Trophoblast cell (in vitro differentiated cells and primary cell): ENCODE data around the gene GHRH.

Experiments used
- DNase-seq, 2 donors: peaks; one replicate each; pipeline ENCODE4 v3.0.0-alpha.2; 2016
- H2AFZ ChIP-seq: 2 replicates; pipeline ENCODE4 v1.6.1; 2013; ENCODE audit warnings: low read length, moderate library complexity, mild to moderate bottlenecking; ENCODE audit not compliant: insufficient read depth, poor library complexity
- H2AK5ac ChIP-seq: 2 replicates; pipeline ENCODE4 v1.6.1; 2013; ENCODE audit warnings: mild to moderate bottlenecking, low read length
- H2BK120ac ChIP-seq: 2 replicates; pipeline ENCODE4 v1.6.1; 2013; ENCODE audit warnings: low read length, mild to moderate bottlenecking, moderate library complexity; ENCODE audit not compliant: insufficient read depth, poor library complexity
- H2BK12ac ChIP-seq: 2 replicates; pipeline ENCODE4 v1.6.1; 2013; ENCODE audit warnings: mild to moderate bottlenecking, low read length, moderate library complexity
- H2BK5ac ChIP-seq: 2 replicates; pipeline ENCODE4 v1.6.1; 2013; ENCODE audit warnings: low read length, low read depth, moderate library complexity, mild to moderate bottlenecking; ENCODE audit not compliant: poor library complexity
- H3K14ac ChIP-seq: 2 replicates; pipeline ENCODE4 v1.6.1; 2013; ENCODE audit warnings: mild to moderate bottlenecking, low read length
- H3K18ac ChIP-seq: 2 replicates; pipeline ENCODE4 v1.6.1; 2013; ENCODE audit warnings: mild to moderate bottlenecking, low read length
- H3K23ac ChIP-seq: 2 replicates; pipeline ENCODE4 v1.6.1; 2013; ENCODE audit warnings: low read length
- H3K27ac ChIP-seq: 2 replicates; pipeline ENCODE4 v1.5.1; 2013; ENCODE audit warnings: low read depth, mild to moderate bottlenecking, inconsistent platforms, low read length, moderate library complexity
- H3K27me3 ChIP-seq: 2 replicates; pipeline ENCODE4 v1.6.1; 2013; ENCODE audit warnings: inconsistent platforms, mild to moderate bottlenecking, low read length, moderate library complexity; ENCODE audit not compliant: insufficient read depth
- H3K36me3 ChIP-seq, 2 experiments: 1 replicate in 1 of 2; 2 replicates in 1 of 2; pipeline ENCODE4 v1.6.1; 2013; ENCODE audit warnings: low read length in 2 of 2, mild to moderate bottlenecking in 2 of 2, moderate library complexity in 1 of 2; ENCODE audit not compliant: insufficient read depth in 2 of 2, control insufficient read depth in 1 of 2
- H3K4ac ChIP-seq: 2 replicates; pipeline ENCODE4 v1.6.1; 2013; ENCODE audit warnings: low read depth, mild to moderate bottlenecking, low read length, moderate library complexity
- H3K4me1 ChIP-seq, 2 experiments: 1 replicate in 1 of 2; 2 replicates in 1 of 2; pipeline ENCODE4 v1.6.1; 2013; ENCODE audit warnings: low read length in 2 of 2, mild to moderate bottlenecking in 2 of 2, moderate library complexity in 1 of 2; ENCODE audit not compliant: insufficient read depth in 2 of 2, control insufficient read depth in 1 of 2
- H3K4me2 ChIP-seq: 2 replicates; pipeline ENCODE4 v1.6.1; 2013; ENCODE audit warnings: inconsistent platforms, mild to moderate bottlenecking, low read length, moderate library complexity
- H3K4me3 ChIP-seq: 2 replicates; pipeline ENCODE4 v1.5.1; 2013; ENCODE audit warnings: mild to moderate bottlenecking, low read depth, low read length, inconsistent platforms
- H3K79me1 ChIP-seq: one replicate; pipeline ENCODE4 v1.6.1; 2013; ENCODE audit warnings: low read length
- H3K79me2 ChIP-seq: 2 replicates; pipeline ENCODE4 v1.6.1; 2013; ENCODE audit warnings: low read length, mild to moderate bottlenecking; ENCODE audit not compliant: control insufficient read depth, insufficient read depth, poor library complexity
- H3K9ac ChIP-seq: 2 replicates; pipeline ENCODE4 v1.6.1; 2013; ENCODE audit warnings: mild to moderate bottlenecking, low read length
- H3K9me3 ChIP-seq: 2 replicates; pipeline ENCODE4 v1.6.1; 2013; ENCODE audit warnings: low read depth, mild to moderate bottlenecking, control low read depth, inconsistent platforms, low read length; ENCODE audit not compliant: insufficient read depth
- H4K12ac ChIP-seq: 2 replicates; pipeline ENCODE4 v1.6.1; 2013; ENCODE audit warnings: low read depth, mild to moderate bottlenecking, low read length, moderate library complexity
- H4K8ac ChIP-seq: 2 replicates; pipeline ENCODE4 v1.6.1; 2013; ENCODE audit warnings: low read depth, mild to moderate bottlenecking, low read length, moderate library complexity
- H4K91ac ChIP-seq: one replicate; pipeline ENCODE4 v1.6.1; 2013; ENCODE audit warnings: low read depth, mild to moderate bottlenecking, low read length, moderate library complexity
- WGBS: extraction: QIAGEN DNeasy Blood & Tissue Kit; methylation state at CpG from one replicate; pipeline ENCODE4 v1.1.7; 2013; ENCODE audit warnings: missing lambda C conversion rate; ENCODE audit not compliant: insufficient read length, insufficient coverage; ENCODE audit errors: extremely low coverage; 5-methylcytosine and 5-hydroxymethylcytosine counted together

The GHRH gene

DNA sequence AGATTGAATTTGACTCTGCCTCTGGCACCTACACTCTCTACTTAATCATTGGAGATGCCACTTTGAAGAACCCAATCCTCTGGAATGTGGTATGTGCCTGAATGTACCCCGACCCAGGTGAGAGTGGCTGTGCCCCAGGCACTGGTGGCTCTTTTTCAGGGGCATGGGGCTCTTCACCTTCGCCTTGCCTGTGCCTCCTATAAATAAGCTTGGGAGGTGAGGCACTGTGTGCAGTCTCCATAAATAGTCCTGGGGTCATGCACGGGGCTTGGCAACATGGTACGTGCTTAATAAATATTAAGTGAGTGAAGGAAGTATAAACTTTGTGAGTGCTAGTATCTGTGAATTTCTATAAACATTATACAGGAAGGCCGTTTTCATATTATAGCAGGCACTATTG lies 33.0 kb downstream of the GHRH start:
- no peak overlapping the region for H4K8ac ChIP-seq

DNA sequence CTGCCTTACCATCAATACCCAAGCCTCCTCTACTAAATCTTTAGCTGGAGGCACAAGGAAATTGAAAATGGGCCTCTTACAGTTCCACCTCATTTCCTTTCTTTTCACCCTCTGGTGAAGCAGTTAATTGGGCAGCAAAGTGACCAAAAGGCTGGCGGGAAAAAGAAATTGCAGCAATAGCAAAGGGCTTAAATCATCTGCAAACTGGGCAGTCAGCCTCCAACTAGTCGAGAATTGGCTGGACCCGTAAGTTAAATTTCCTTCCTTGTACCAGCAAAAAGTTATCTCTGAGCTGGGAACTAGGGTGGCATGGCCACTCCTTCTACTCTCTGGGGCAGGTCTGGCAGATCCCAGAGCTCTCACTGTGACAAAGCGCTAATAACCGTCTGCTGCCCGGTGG lies 33.5 kb downstream of the GHRH start:
- Histone ChIP-seq H3K79me1 (no peaks in the 10 kb centered on the region), H3K4ac (no peak overlapping the region), H3K18ac (no peak overlapping the region), H2BK120ac (no peak overlapping the region), H4K91ac (no peak overlapping the region), H4K12ac (no peak overlapping the region), H2AFZ (no peak overlapping the region), H3K4me1 (peaks cover 0 to 5% of the 10 kb centered on the region in 2 experiments), H2BK5ac (no peak overlapping the region), H3K27ac (no peak overlapping the region), H4K8ac (no peak overlapping the region), H2BK12ac (no peak overlapping the region), H3K27me3 (no peaks in the 10 kb centered on the region), H3K9me3 (no peaks in the 10 kb centered on the region), H3K4me2 (no peak overlapping the region), H3K9ac (no peak overlapping the region), H3K36me3 (peaks cover 53 to 81% of the 10 kb centered on the region in 2 experiments), H2AK5ac (no peak overlapping the region), H3K23ac (no peak overlapping the region), H3K79me2 (no peaks in the 10 kb centered on the region), H3K4me3 (no peak overlapping the region), H3K14ac (no peak overlapping the region)
- WGBS = no CpG with 5 or more reads among the region's 6 CpGs
- DNase-seq = no peak

More for the DNA sequence above, 33.0 kb downstream of the GHRH start:
- H3K36me3 ChIP-seq = peaks cover 53 to 82% of the 10 kb centered on the region in 2 experiments
- no peak overlapping the region for H2BK5ac ChIP-seq
- no peaks in the 10 kb centered on the region for H3K27me3 ChIP-seq
- no peaks in the 10 kb centered on the region for H3K79me2 ChIP-seq
- no peaks in the 10 kb centered on the region for H3K79me1 ChIP-seq
- no peak overlapping the region for H3K27ac ChIP-seq
- H3K4me3 ChIP-seq = no peak overlapping the region
- no peak overlapping the region for H2BK12ac ChIP-seq
- no peak for DNase-seq
- no peak overlapping the region for H4K91ac ChIP-seq
- H3K4me1 ChIP-seq = peaks cover 0 to 5% of the 10 kb centered on the region in 2 experiments
- H2AFZ ChIP-seq = no peak overlapping the region
- no peak overlapping the region for H3K14ac ChIP-seq
- H3K23ac ChIP-seq = no peak overlapping the region
- H4K12ac ChIP-seq = no peak overlapping the region
- no peaks in the 10 kb centered on the region for H3K9me3 ChIP-seq
- no peak overlapping the region for H2AK5ac ChIP-seq
- no peak overlapping the region for H3K4ac ChIP-seq
- H3K4me2 ChIP-seq = no peak overlapping the region
- no CpG with 5 or more reads among the region's 5 CpGs for WGBS
- no peak overlapping the region for H2BK120ac ChIP-seq
- no peak overlapping the region for H3K18ac ChIP-seq
- H3K9ac ChIP-seq = no peak overlapping the region

DNA sequence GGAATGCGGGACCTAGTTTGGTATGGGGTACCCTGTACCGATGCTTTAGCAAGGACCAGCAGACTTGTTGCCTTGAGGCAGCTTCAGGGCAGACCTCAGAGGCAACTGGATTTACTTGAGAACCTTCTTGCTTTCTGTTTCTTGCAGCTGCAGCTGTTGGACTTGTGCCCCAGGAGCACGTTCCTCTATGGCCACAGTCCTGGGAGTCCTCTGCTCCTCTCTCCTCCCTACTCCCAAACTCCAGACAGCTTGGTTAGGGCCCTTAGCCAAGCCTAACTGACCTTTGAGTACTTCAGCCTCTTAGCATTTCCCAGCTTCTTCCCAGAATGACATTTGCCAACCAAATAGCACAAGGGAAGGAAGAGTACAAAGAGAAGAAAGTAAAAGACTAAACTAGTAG lies 34.7 kb downstream of the GHRH start:
- H4K8ac ChIP-seq = no peak overlapping the region
- WGBS = no CpG with 5 or more reads among the region's 3 CpGs
- no peaks in the 10 kb centered on the region for H3K79me1 ChIP-seq
- H3K9me3 ChIP-seq = no peaks in the 10 kb centered on the region
- no peaks in the 10 kb centered on the region for H3K79me2 ChIP-seq
- H3K14ac ChIP-seq = no peak overlapping the region
- no peak overlapping the region for H3K4me2 ChIP-seq
- H3K4me1 ChIP-seq = peaks cover 0 to 5% of the 10 kb centered on the region in 2 experiments
- H3K27me3 ChIP-seq = no peaks in the 10 kb centered on the region
- H2BK5ac ChIP-seq = no peak overlapping the region
- no peak overlapping the region for H2BK120ac ChIP-seq
- no peak overlapping the region for H3K27ac ChIP-seq
- no peak for DNase-seq
- H4K12ac ChIP-seq = no peak overlapping the region
- H3K18ac ChIP-seq = no peak overlapping the region
- no peak overlapping the region for H2AFZ ChIP-seq
- H2BK12ac ChIP-seq = no peak overlapping the region
- H2AK5ac ChIP-seq = no peak overlapping the region
- H3K23ac ChIP-seq = no peak overlapping the region
- peaks cover 45 to 73% of the 10 kb centered on the region in 2 experiments for H3K36me3 ChIP-seq
- H4K91ac ChIP-seq = no peak overlapping the region
- no peak overlapping the region for H3K4me3 ChIP-seq
- H3K4ac ChIP-seq = no peak overlapping the region
- no peak overlapping the region for H3K9ac ChIP-seq

DNA sequence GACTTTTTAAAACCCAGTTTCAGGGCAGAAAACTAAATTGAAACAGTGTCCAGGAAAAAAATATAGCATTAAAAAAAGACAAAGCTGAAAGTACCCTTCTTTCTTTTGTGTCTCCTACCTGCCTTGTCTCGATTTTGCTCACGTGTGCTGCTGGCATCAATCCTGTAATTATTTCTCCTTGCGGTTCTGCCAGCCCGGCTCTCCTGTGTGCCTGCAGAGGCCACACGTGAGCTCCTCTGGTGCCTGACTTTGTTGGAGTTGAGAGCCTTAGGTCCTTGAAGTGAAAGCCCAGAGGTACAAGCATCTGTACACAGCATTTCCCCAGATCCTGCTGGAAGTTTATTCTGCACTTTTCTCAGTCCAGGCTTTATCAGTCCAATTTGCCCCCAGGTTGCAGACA lies 36.5 kb downstream of the GHRH start:
- no peak overlapping the region for H2BK12ac ChIP-seq
- no peak overlapping the region for H2AFZ ChIP-seq
- no peak overlapping the region for H4K8ac ChIP-seq
- H4K12ac ChIP-seq = no peak overlapping the region
- peaks cover 33 to 63% of the 10 kb centered on the region in 2 experiments for H3K36me3 ChIP-seq
- H3K9ac ChIP-seq = no peak overlapping the region
- DNase-seq = no peak
- no peak overlapping the region for H3K18ac ChIP-seq
- H3K4me1 ChIP-seq = peaks cover 0 to 2% of the 10 kb centered on the region in 2 experiments
- no peaks in the 10 kb centered on the region for H3K79me1 ChIP-seq
- WGBS = no CpG with 5 or more reads among the region's 5 CpGs
- no peak overlapping the region for H3K4me3 ChIP-seq
- no peak overlapping the region for H3K4ac ChIP-seq
- H3K23ac ChIP-seq = no peak overlapping the region
- H3K4me2 ChIP-seq = no peak overlapping the region
- no peaks in the 10 kb centered on the region for H3K9me3 ChIP-seq
- no peak overlapping the region for H2BK120ac ChIP-seq
- no peak overlapping the region for H2BK5ac ChIP-seq
- no peaks in the 10 kb centered on the region for H3K79me2 ChIP-seq
- no peak overlapping the region for H2AK5ac ChIP-seq
- H3K27ac ChIP-seq = no peak overlapping the region
- no peak overlapping the region for H3K14ac ChIP-seq
- no peak overlapping the region for H4K91ac ChIP-seq
- H3K27me3 ChIP-seq = no peaks in the 10 kb centered on the region
